ENCODE measurements around the gene KCMF1. TPM values are rescaled to one million over a fixed set of nuclear protein-coding genes. Genes with fewer than 3 reads are reported as not detected.

KCMF1 gene
- total RNA-seq, 1 experiment from 2014 or later, result 97.8 TPM

GRCh38 chr2:85104228-85104627 is 133.3 kb downstream of the KCMF1 start:
- no peaks in the 10 kb centered on the region for H3K9me2 ChIP-seq (ENCODE audit: insufficient read depth)
- no peak overlapping the region for H3K4me2 ChIP-seq
- TF ChIP-seq EZH2 (IDR thresholded peaks at IDR 0.05; ENCODE audit: low read depth) (no peak), CTCF (conservative IDR thresholded peaks at IDR 0.05) (no peak)
- H3K79me2 ChIP-seq (ENCODE audit: low read depth), result no peaks in the 10 kb centered on the region
- H3K4me1 ChIP-seq (replicated peaks; ENCODE audit: insufficient read depth), result no peaks in the 10 kb centered on the region; the same call in 1 of the 2 replicates
- no peak overlapping the region for H2AFZ ChIP-seq
- no peak overlapping the region for H3K4me3 ChIP-seq
- H4K20me1 ChIP-seq (ENCODE audit: insufficient read depth), result no peaks in the 10 kb centered on the region
- BruUV-seq (replicated peaks), result no TSS peak
- ChIA-PET CTCF (no interaction called here), POLR2A (ENCODE audit: unreplicated experiment) (no interaction called here)
- no peaks in the 10 kb centered on the region for H3K36me3 ChIP-seq (ENCODE audit: low read depth)
- no peak overlapping the region for H3K27ac ChIP-seq
- H3K9me3 ChIP-seq (ENCODE audit: insufficient read depth, low read depth), result 0 out of 2 replicates have a peak, but pooled peaks cover 3% of the 10 kb centered on the region
- intact Hi-C loops (cut with micrococcal nuclease; ENCODE audit: unreplicated experiment), result no loop called here
- H3F3A ChIP-seq (ENCODE audit: insufficient read depth, low read depth), result no peaks in the 10 kb centered on the region; the same call in 1 of the 2 replicates
- DNase-seq, result no peak
- no peaks in the 10 kb centered on the region for H3K27me3 ChIP-seq (ENCODE audit: insufficient read depth, low read depth)

DNA sequence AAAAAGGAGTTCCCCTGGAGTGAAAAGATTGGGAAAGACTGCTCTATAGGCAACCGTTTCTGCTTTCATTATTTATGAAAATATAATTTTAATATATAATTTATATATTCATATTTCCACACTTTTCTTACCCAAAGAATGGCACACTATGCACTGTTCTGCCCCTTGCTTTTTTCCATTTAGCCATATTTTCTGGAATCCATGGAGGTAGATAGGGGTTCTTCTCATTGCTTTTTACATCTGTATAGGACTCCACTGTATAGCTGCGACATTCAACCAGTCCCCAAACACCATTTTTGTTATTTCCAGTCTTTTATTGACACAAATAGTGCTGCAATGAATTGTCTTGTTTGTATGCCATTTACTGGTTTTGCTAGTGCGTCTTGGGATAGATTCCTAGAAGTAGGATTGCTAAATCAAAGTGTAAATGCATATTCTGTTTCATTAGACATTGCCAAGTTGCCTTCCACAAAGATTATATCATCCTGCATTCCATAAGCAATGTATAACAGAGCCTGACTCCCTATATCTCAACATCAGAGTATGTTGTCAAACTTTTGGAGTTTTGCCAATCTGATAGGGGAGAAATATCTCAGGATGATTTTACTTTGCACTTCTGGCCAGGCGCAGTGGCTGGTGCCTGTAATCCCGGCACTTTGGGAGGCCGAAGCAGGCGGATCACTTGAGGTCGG is 135.7 kb downstream of the KCMF1 start:
- Histone ChIP-seq H3K27me3 (ENCODE audit: insufficient read depth, low read depth) (no peaks in the 10 kb centered on the region), H3F3A (ENCODE audit: insufficient read depth, low read depth) (no peaks in the 10 kb centered on the region; the same call in 1 of the 2 replicates), H3K36me3 (ENCODE audit: low read depth) (no peaks in the 10 kb centered on the region), H2AFZ (no peak overlapping the region), H3K4me1 (replicated peaks; ENCODE audit: insufficient read depth) (no peaks in the 10 kb centered on the region; the same call in 1 of the 2 replicates), H3K27ac (no peak overlapping the region), H3K4me2 (no peak overlapping the region), H4K20me1 (ENCODE audit: insufficient read depth) (no peaks in the 10 kb centered on the region), H3K4me3 (no peak overlapping the region), H3K79me2 (ENCODE audit: low read depth) (no peaks in the 10 kb centered on the region), H3K9me3 (ENCODE audit: insufficient read depth, low read depth) (0 out of 2 replicates have a peak, but pooled peaks cover 3% of the 10 kb centered on the region), H3K9me2 (ENCODE audit: insufficient read depth) (no peaks in the 10 kb centered on the region)
- ChIA-PET POLR2A (ENCODE audit: unreplicated experiment) (no interaction called here), CTCF (no interaction called here)
- TF ChIP-seq EZH2 (IDR thresholded peaks at IDR 0.05; ENCODE audit: low read depth) (no peak), CTCF (conservative IDR thresholded peaks at IDR 0.05) (no peak)
- DNase-seq, result peak; percentile 33 to 97
- BruUV-seq (replicated peaks), result no TSS peak
- intact Hi-C loops (cut with micrococcal nuclease; ENCODE audit: unreplicated experiment), result no loop called here

Other genes with a start within 250 kb of the KCMF1 start
- 0.88 and 2.2 TPM in 2 replicates for gene TRABD2A, start 90.1 kb upstream of the KCMF1 start, total RNA-seq (2021)
- gene TMSB10, start 65.5 kb upstream of the KCMF1 start, total RNA-seq (2021), result 1,668 and 1,769 TPM in 2 replicates
- gene TCF7L1, start 162.2 kb downstream of the KCMF1 start, total RNA-seq (2021), result 2.3 and 2.8 TPM in 2 replicates